NCI-H524 treated with DMSO at 0.1 percent for 48 hours (cell line): Measurements from ENCODE around the gene DHRS7C.

Experiments used
- DNase-seq: peaks from one replicate; lab custom pipeline; 2025; lab: John Stamatoyannopoulos, UW

The DHRS7C gene

GRCh38 chr17:9790889-9791876, at the start of gene DHRS7C:
DHRS7C (minus strand) TSS chr17:9791592; CDS start chr17:9791284, 308 bp downstream.
- no peak for DNase-seq

- DNase-seq = no peak
These were observed 48.0 kb upstream of the DHRS7C start for GRCh38 chr17:9839433-9839832.

GRCh38 chr17:9837551-9838471, 46.4 kb upstream of the DHRS7C start:
- no peak for DNase-seq

GRCh38 chr17:9833922-9834321, 42.5 kb upstream of the DHRS7C start:
- DNase-seq = no peak

- no peak for DNase-seq
These were observed 39.3 kb upstream of the DHRS7C start for GRCh38 chr17:9830711-9831110.

- no peak for DNase-seq
These were observed 38.0 kb upstream of the DHRS7C start for GRCh38 chr17:9829343-9829742.

GRCh38 chr17:9828296-9829295, 37.2 kb upstream of the DHRS7C start:
- no peak for DNase-seq

- DNase-seq = no peak
These were observed 34.3 kb upstream of the DHRS7C start, which contains the start of gene GLP2R for GRCh38 chr17:9825641-9826150. GLP2R (plus strand) TSS chr17:9825924; CDS start chr17:9826064, 140 bp downstream.

- DNase-seq = no peak
These were observed 33.5 kb upstream of the DHRS7C start for GRCh38 chr17:9824797-9825338.

- no peak for DNase-seq
These were observed 32.7 kb upstream of the DHRS7C start for GRCh38 chr17:9824094-9824493.

GRCh38 chr17:9821921-9822320, 30.5 kb upstream of the DHRS7C start, which contains the start of gene GSG1L2:
GSG1L2 (minus strand) TSS chr17:9822079; CDS start chr17:9822071, 8 bp downstream.
- peak; percentile 99 for DNase-seq

- no peak for DNase-seq
These were observed 29.1 kb upstream of the DHRS7C start for GRCh38 chr17:9820448-9820847.

GRCh38 chr17:9818760-9819159, 27.4 kb upstream of the DHRS7C start:
- peak; percentile 52 for DNase-seq

- DNase-seq = peak; percentile 45
These were observed 25.7 kb upstream of the DHRS7C start for GRCh38 chr17:9817086-9817485.

- no peak for DNase-seq
These were observed 25.1 kb upstream of the DHRS7C start for GRCh38 chr17:9816472-9816871.

- DNase-seq = no peak
These were observed 23.0 kb upstream of the DHRS7C start for GRCh38 chr17:9814337-9814945.

GRCh38 chr17:9813166-9813565, 21.8 kb upstream of the DHRS7C start:
- DNase-seq = no peak

- no peak for DNase-seq
These were observed 20.1 kb upstream of the DHRS7C start for GRCh38 chr17:9811537-9811936.

GRCh38 chr17:9811086-9811485, 19.7 kb upstream of the DHRS7C start:
- DNase-seq = no peak
